Astrocyte (in vitro differentiated cells and primary cell): ENCODE data around the gene DPH2.

Experiments
- EZH2 ChIP-seq: IDR thresholded peaks from 2 replicates; pipeline ENCODE4 v1.6.1; 2012; ENCODE audit warnings: mild to moderate bottlenecking, low read length, inconsistent platforms; ENCODE audit not compliant: insufficient read depth
- TF ChIP-seq, protein P1 (sequence below): IDR thresholded peaks from 2 replicates; pipeline ENCODE4 v1.5.1; 2011; ENCODE audit warnings: low read depth, mild to moderate bottlenecking, inconsistent platforms, low read length, moderate library complexity; ENCODE audit not compliant: insufficient read depth

DNA sequence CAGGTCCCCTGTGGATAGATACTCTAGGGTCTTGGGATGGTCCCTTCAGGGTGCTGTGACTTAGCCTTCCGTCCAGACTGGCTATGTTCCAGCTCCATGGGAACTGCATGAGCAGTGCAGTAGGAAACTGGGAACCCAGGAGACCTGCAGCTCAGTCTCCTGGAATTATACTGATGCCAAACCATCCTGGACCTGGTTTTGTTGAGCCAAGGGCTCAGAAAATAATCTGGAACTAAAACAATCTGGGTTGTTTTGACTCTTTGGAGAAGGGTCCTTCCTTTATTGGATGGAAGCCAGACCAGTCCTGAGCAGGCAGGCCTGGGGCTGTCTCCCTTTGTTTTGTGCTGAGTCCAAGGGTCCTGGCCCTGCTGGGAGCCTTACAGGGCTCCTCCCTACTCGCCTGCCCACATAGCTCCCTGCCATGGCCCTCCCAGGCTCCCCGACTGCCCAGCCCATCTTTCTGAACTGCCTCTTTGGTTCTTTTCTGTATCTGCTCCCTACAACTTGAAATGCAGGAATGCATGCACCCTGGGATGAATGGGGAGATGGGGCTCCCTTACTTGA is 21.9 kb upstream of the DPH2 start:
- TF ChIP-seq EZH2, result no peak
- TF ChIP-seq, protein P1, sequence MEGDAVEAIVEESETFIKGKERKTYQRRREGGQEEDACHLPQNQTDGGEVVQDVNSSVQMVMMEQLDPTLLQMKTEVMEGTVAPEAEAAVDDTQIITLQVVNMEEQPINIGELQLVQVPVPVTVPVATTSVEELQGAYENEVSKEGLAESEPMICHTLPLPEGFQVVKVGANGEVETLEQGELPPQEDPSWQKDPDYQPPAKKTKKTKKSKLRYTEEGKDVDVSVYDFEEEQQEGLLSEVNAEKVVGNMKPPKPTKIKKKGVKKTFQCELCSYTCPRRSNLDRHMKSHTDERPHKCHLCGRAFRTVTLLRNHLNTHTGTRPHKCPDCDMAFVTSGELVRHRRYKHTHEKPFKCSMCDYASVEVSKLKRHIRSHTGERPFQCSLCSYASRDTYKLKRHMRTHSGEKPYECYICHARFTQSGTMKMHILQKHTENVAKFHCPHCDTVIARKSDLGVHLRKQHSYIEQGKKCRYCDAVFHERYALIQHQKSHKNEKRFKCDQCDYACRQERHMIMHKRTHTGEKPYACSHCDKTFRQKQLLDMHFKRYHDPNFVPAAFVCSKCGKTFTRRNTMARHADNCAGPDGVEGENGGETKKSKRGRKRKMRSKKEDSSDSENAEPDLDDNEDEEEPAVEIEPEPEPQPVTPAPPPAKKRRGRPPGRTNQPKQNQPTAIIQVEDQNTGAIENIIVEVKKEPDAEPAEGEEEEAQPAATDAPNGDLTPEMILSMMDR, result no peak
